Right atrium auricular region (tissue), 2 donors: ENCODE measurements around the gene LHX4. TPM values are rescaled to one million over a fixed set of nuclear protein-coding genes. Genes with fewer than 3 reads are reported as not detected.

Source experiments
- DNase-seq: peaks from one replicate; pipeline ENCODE4 v3.0.0-alpha.2; 2019; ENCODE audit warnings: low spot score
- H3K27ac ChIP-seq, 2 donors: fragments of 200-600 bp; sonication (generic); 1 replicate in 1 of 2; 2 replicates in 1 of 2; pipeline ENCODE4 v1.5.1; 2016 to 2019
- H3K27me3 ChIP-seq, 2 donors: fragments of 200-600 bp; sonication (generic); one replicate each; pipeline versions ENCODE4 v1.5.1 to v1.6.0; 2017 to 2019
- H3K36me3 ChIP-seq: fragments of 200-600 bp; sonication (generic); one replicate; pipeline ENCODE4 v1.5.1; 2016
- H3K4me1 ChIP-seq, 2 donors: fragments of 200-600 bp; sonication (generic); one replicate each; pipeline versions ENCODE4 v1.5.1 to v1.6.0; 2017 to 2019
- H3K4me3 ChIP-seq, 2 donors: fragments of 200-600 bp; sonication (generic); 1 replicate in 1 of 2; 2 replicates in 1 of 2; pipeline ENCODE4 v1.5.1; 2017 to 2019; ENCODE audit warnings: mild to moderate bottlenecking in 1 of 2, moderate library complexity in 1 of 2
- H3K9me3 ChIP-seq, 2 donors: fragments of 200-600 bp; sonication (generic); one replicate each; pipeline ENCODE4 v1.5.1; 2019
- total RNA-seq, 2 donors: library from RNA; depleted of rRNA; stranded (reverse); fragments of >200 nt; gene quantifications; one replicate each; pipeline ENCODE4 v1.1.0, GENCODE V29; 2016
- TF ChIP-seq, protein P1 (sequence below), 2 donors: fragments of 200-600 bp; sonication (generic); IDR thresholded peaks; one replicate each; pipeline ENCODE4 v1.5.1; 2019; ENCODE audit warnings: antibody characterized with exemption in 2 of 2

LHX4 gene
- total RNA-seq, 2 donors from 2014 or later, result not detected

DNA sequence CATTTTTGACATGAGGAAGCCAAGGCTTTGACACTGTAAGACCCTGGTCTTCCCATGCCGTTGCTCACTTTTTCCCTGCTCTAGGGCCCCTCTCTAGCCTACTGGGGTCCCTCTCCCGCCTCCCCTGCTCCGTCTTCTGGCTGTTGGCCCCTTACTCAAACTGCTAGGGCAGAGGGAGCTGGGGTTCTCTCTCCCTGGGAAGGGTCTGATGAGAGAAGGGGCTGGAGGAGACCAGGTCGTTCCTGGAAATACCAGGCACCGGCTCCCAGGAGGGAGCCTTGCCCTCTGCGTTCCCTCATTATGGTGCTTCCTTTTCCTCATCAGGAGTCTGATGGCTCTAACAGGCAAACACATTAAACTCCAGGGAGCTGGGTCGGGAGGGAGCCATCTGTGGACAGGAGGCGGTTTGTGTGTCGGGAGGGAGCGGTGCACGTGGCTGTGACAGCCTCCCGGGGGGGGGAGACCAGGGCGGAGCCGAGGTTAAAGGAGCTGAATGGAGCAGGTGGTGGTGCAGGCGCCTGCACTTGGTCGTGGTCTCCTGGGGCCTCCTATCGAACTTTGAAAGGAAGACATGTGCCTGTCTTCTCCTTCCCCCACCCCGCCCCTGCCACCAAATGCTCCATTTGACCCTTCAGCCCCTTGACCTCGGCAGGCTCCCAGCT, 35.4 kb upstream of the LHX4 start:
- Histone ChIP-seq H3K9me3 (no peaks in the 10 kb centered on the region), H3K4me1 (no peaks in the 10 kb centered on the region), H3K27me3 (no peaks in the 10 kb centered on the region), H3K27ac (no peak overlapping the region), H3K36me3 (peaks cover 65% of the 10 kb centered on the region), H3K4me3 (no peak overlapping the region)
- TF ChIP-seq, protein P1, sequence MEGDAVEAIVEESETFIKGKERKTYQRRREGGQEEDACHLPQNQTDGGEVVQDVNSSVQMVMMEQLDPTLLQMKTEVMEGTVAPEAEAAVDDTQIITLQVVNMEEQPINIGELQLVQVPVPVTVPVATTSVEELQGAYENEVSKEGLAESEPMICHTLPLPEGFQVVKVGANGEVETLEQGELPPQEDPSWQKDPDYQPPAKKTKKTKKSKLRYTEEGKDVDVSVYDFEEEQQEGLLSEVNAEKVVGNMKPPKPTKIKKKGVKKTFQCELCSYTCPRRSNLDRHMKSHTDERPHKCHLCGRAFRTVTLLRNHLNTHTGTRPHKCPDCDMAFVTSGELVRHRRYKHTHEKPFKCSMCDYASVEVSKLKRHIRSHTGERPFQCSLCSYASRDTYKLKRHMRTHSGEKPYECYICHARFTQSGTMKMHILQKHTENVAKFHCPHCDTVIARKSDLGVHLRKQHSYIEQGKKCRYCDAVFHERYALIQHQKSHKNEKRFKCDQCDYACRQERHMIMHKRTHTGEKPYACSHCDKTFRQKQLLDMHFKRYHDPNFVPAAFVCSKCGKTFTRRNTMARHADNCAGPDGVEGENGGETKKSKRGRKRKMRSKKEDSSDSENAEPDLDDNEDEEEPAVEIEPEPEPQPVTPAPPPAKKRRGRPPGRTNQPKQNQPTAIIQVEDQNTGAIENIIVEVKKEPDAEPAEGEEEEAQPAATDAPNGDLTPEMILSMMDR (IDR thresholded peaks at IDR 0.05), result no peak
- DNase-seq, result no peak

GRCh38 chr1:180195401-180195800, 34.7 kb upstream of the LHX4 start:
- H3K4me3 ChIP-seq, result no peak overlapping the region
- no peaks in the 10 kb centered on the region for H3K4me1 ChIP-seq
- peaks cover 58% of the 10 kb centered on the region for H3K36me3 ChIP-seq
- TF ChIP-seq, protein P1 (IDR thresholded peaks at IDR 0.05), result no peak
- no peaks in the 10 kb centered on the region for H3K27me3 ChIP-seq
- no peak overlapping the region for H3K27ac ChIP-seq
- no peaks in the 10 kb centered on the region for H3K9me3 ChIP-seq
- DNase-seq, result no peak

- no peak overlapping the region for H3K4me3 ChIP-seq
- H3K36me3 ChIP-seq, result peaks cover 53% of the 10 kb centered on the region
- no peaks in the 10 kb centered on the region for H3K4me1 ChIP-seq
- no peak for DNase-seq
- TF ChIP-seq, protein P1 (IDR thresholded peaks at IDR 0.05), result no peak
- no peaks in the 10 kb centered on the region for H3K9me3 ChIP-seq
- H3K27me3 ChIP-seq, result no peaks in the 10 kb centered on the region
- H3K27ac ChIP-seq, result no peak overlapping the region
Observed at GRCh38 chr1:180195916-180196315, 34.1 kb upstream of the LHX4 start.

DNA sequence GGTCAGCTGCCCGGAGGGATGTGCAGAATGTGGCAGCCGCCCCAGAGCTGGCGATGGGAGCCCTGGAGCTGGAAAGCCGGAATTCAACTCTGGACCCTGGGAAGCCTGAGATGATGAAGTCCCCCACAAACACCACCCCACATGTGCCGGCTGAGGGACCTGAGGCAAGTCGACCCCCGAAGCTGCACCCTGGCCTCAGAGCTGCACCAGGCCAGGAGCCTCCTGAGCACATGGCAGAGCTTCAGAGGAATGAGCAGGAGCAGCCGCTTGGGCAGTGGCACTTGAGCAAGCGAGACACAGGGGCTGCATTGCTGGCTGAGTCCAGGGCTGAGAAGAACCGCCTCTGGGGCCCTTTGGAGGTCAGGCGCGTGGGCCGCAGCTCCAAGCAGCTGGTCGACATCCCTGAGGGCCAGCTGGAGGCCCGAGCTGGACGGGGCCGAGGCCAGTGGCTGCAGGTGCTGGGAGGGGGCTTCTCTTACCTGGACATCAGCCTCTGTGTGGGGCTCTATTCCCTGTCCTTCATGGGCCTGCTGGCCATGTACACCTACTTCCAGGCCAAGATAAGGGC, 33.5 kb upstream of the LHX4 start:
- H3K27me3 ChIP-seq, result no peaks in the 10 kb centered on the region
- no peak for DNase-seq
- no peaks in the 10 kb centered on the region for H3K4me1 ChIP-seq
- H3K36me3 ChIP-seq, result peaks cover 47% of the 10 kb centered on the region
- H3K9me3 ChIP-seq, result no peaks in the 10 kb centered on the region
- H3K27ac ChIP-seq, result no peak overlapping the region
- H3K4me3 ChIP-seq, result no peak overlapping the region
- TF ChIP-seq, protein P1 (IDR thresholded peaks at IDR 0.05), result no peak

GRCh38 chr1:180197231-180197630, 32.8 kb upstream of the LHX4 start:
- H3K27me3 ChIP-seq, result no peaks in the 10 kb centered on the region
- H3K4me1 ChIP-seq, result no peaks in the 10 kb centered on the region
- peaks cover 42% of the 10 kb centered on the region for H3K36me3 ChIP-seq
- H3K9me3 ChIP-seq, result no peaks in the 10 kb centered on the region
- TF ChIP-seq, protein P1 (IDR thresholded peaks at IDR 0.05), result no peak
- DNase-seq, result no peak
- H3K27ac ChIP-seq, result no peak overlapping the region
- H3K4me3 ChIP-seq, result no peak overlapping the region

DNA sequence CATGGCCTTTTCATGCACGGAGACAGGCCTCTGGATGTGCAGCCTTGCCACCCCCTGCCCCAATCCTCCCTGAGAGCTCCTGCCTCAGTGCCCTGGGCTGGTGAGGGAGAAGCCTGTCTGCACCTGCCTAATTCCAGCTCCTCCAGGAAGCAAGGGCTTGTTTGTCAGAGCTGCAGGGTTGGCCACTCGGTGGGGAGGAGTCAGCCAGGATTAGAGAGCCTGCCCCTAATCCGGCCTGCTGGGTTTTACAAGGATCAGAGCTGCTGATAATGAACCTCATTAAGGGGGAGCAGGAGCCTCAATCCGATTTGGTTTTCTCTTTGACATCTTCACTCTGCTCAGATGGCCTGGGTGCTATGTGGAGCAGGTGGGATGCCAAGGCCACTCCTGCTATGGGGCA, 31.9 kb upstream of the LHX4 start:
- no peak for DNase-seq
- H3K4me1 ChIP-seq, result no peaks in the 10 kb centered on the region

More for the DNA sequence above, 31.9 kb upstream of the LHX4 start:
- Histone ChIP-seq H3K36me3 (peaks cover 37% of the 10 kb centered on the region), H3K9me3 (no peaks in the 10 kb centered on the region), H3K27me3 (no peaks in the 10 kb centered on the region), H3K4me3 (no peak overlapping the region), H3K27ac (no peak overlapping the region)
- TF ChIP-seq, protein P1 (IDR thresholded peaks at IDR 0.05), result no peak
